Measurements from ENCODE around the gene ADGRB2. TPM values are rescaled to one million over a fixed set of nuclear protein-coding genes. Genes with fewer than 3 reads are reported as not detected.

The ADGRB2 gene
- total RNA-seq, 2 donors from 2014 or later = 3.8 to 5.3 TPM

GRCh38 chr1:31744165-31744888 lies 19.8 kb downstream of the ADGRB2 start:
- intact Hi-C loops (cut with DNase I) = no loop called here
- DNase-seq (ENCODE audit: low spot score) = no peak

GRCh38 chr1:31742462-31743212 lies 21.5 kb downstream of the ADGRB2 start:
- intact Hi-C loops (cut with DNase I) = no loop called here
- DNase-seq (ENCODE audit: low spot score) = peak; percentile 57

GRCh38 chr1:31739346-31739745 lies 24.8 kb downstream of the ADGRB2 start:
- no peak for DNase-seq (ENCODE audit: low spot score)
- intact Hi-C loops (cut with DNase I) = no loop called here

- intact Hi-C loops (cut with DNase I) = no loop called here
- no peak for DNase-seq (ENCODE audit: low spot score)
These were observed 27.5 kb downstream of the ADGRB2 start for GRCh38 chr1:31736675-31737074.

- intact Hi-C loops (cut with DNase I) = no loop called here
- no peak for DNase-seq (ENCODE audit: low spot score)
These were observed 28.6 kb downstream of the ADGRB2 start for GRCh38 chr1:31735571-31735970.

- DNase-seq (ENCODE audit: low spot score) = no peak
- intact Hi-C loops (cut with DNase I) = no loop called here
These were observed 29.5 kb downstream of the ADGRB2 start for GRCh38 chr1:31734582-31735107.

- DNase-seq (ENCODE audit: low spot score) = no peak
- intact Hi-C loops (cut with DNase I) = no loop called here
These were observed 30.5 kb downstream of the ADGRB2 start for GRCh38 chr1:31733389-31734219.

- intact Hi-C loops (cut with DNase I) = no loop called here
These were observed 31.3 kb downstream of the ADGRB2 start for GRCh38 chr1:31732751-31733289.

GRCh38 chr1:31732343-31732742 lies 31.8 kb downstream of the ADGRB2 start:
- DNase-seq (ENCODE audit: low spot score) = no peak

More at GRCh38 chr1:31732751-31733289, 31.3 kb downstream of the ADGRB2 start:
- no peak for DNase-seq (ENCODE audit: low spot score)

GRCh38 chr1:31731049-31731565 lies 33.0 kb downstream of the ADGRB2 start:
- intact Hi-C loops (cut with DNase I) = no loop called here
- no peak for DNase-seq (ENCODE audit: low spot score)

More at GRCh38 chr1:31732343-31732742, 31.8 kb downstream of the ADGRB2 start:
- intact Hi-C loops (cut with DNase I) = no loop called here

GRCh38 chr1:31730336-31731048 lies 33.6 kb downstream of the ADGRB2 start:
- intact Hi-C loops (cut with DNase I) = no loop called here
- no peak for DNase-seq (ENCODE audit: low spot score)

GRCh38 chr1:31727849-31728248 lies 36.3 kb downstream of the ADGRB2 start:
- intact Hi-C loops (cut with DNase I) = no loop called here
- no peak for DNase-seq (ENCODE audit: low spot score)

GRCh38 chr1:31727195-31727594 lies 36.9 kb downstream of the ADGRB2 start:
- intact Hi-C loops (cut with DNase I) = no loop called here
- DNase-seq (ENCODE audit: low spot score) = no peak

GRCh38 chr1:31726715-31727114 lies 37.4 kb downstream of the ADGRB2 start:
- DNase-seq (ENCODE audit: low spot score) = no peak

GRCh38 chr1:31725777-31726535 lies 38.2 kb downstream of the ADGRB2 start:
- intact Hi-C loops (cut with DNase I) = no loop called here
- no peak for DNase-seq (ENCODE audit: low spot score)

More at GRCh38 chr1:31726715-31727114, 37.4 kb downstream of the ADGRB2 start:
- intact Hi-C loops (cut with DNase I) = no loop called here

- no peak for DNase-seq (ENCODE audit: low spot score)
- intact Hi-C loops (cut with DNase I) = no loop called here
These were observed 39.0 kb downstream of the ADGRB2 start for GRCh38 chr1:31725134-31725533.

- peak; percentile 89 for DNase-seq (ENCODE audit: low spot score)
- intact Hi-C loops (cut with DNase I) = no loop called here
These were observed 40.2 kb downstream of the ADGRB2 start for GRCh38 chr1:31723828-31724359.

Data from posterior vena cava (tissue), 2 donors.